Measurements from ENCODE around the gene GRID1. TPM values are rescaled to one million over a fixed set of nuclear protein-coding genes. Genes with fewer than 3 reads are reported as not detected.

The GRID1 gene
- total and polyA plus RNA-seq, 10 of the 15 experiments (the other 5 are each of a cell fraction or from before 2014, with no cell fraction given), result 0.04 to 0.62 (median 0.08) TPM; not detected in 5

GRCh38 chr10:86368046-86368445 is 1.5 kb upstream of the GRID1 start (continued):
- no peak for TF ChIP-seq GATAD2B (conservative IDR thresholded peaks at IDR 0.05; ENCODE audit: low read depth)
- no peak for TF ChIP-seq SUZ12 (IDR thresholded peaks at IDR 0.05; ENCODE audit: unreplicated experiment)
- no peak for TF ChIP-seq SIN3A (IDR thresholded peaks at IDR 0.05; ENCODE audit: low read depth, low read length)
- no peak for TF ChIP-seq SMC3 (IDR thresholded peaks at IDR 0.05; ENCODE audit: borderline replicate concordance, low read length)
- no peak for TF ChIP-seq PAX5 (IDR thresholded peaks at IDR 0.05; ENCODE audit: borderline replicate concordance, low read depth, low read length)
- TF ChIP-seq ZNF217 (IDR thresholded peaks at IDR 0.05), result no peak
- TF ChIP-seq NBN (IDR thresholded peaks at IDR 0.05), result no peak
- TF ChIP-seq CEBPB (IDR thresholded peaks at IDR 0.05; ENCODE audit: borderline replicate concordance in 1 of 2, low read depth in 2 of 2, low read length in 2 of 2), result no peak

GRCh38 chr10:86367152-86367951 is 757 bp upstream of the GRID1 start:
- POLR2A ChIA-PET, result no interaction called here
- in situ Hi-C loops (cut with MboI), result no loop called here

More at GRCh38 chr10:86367152-86367951, 757 bp upstream of the GRID1 start:
- peak; percentile 10; the same call in 1 of the 3 replicates for ATAC-seq
- H2AFZ ChIP-seq (ENCODE audit: control insufficient read depth, low read depth, low read length), result no peak overlapping the region
- FAIRE-seq, result no peak
- ChIA-PET RAD21 (ENCODE audit: unreplicated experiment) (interaction anchor here (0.6 kb wide), 1 partner anchor 32 kb away, joined by 3 read pairs; no protein-coding TSS in a partner anchor), CTCF (no interaction called here), SMC1A (ENCODE audit: uncharacterized antibody, unreplicated experiment) (no interaction called here)
- no peak overlapping the region for H3K27ac ChIP-seq (ENCODE audit: control insufficient read depth, insufficient read depth)
- peaks cover 24 to 29% of the 10 kb centered on the region in 2 experiments for H3K27me3 ChIP-seq (replicated peaks in 1 of 2; ENCODE audit: control insufficient read depth in 2 of 2, insufficient read depth in 2 of 2, low read length in 1 of 2)
- H3K4me2 ChIP-seq (ENCODE audit: control insufficient read depth, insufficient read depth), result peak overlapping the region; percentile 74
- intact Hi-C loops (cut with micrococcal nuclease; ENCODE audit: unreplicated experiment), result no loop called here
- no peaks in the 10 kb centered on the region for H3K79me2 ChIP-seq (ENCODE audit: control insufficient read depth, insufficient read depth, low read length)
- no TSS peak for BruUV-seq (replicated peaks)
- TF ChIP-seq PBX3 (IDR thresholded peaks at IDR 0.05; ENCODE audit: insufficient replicate concordance, low read depth, low read length), result no peak
- TF ChIP-seq USF1 (IDR thresholded peaks at IDR 0.05; ENCODE audit: borderline replicate concordance, extremely low read length, insufficient read depth, low read depth, low read length), result no peak
- TF ChIP-seq STAT1 (conservative IDR thresholded peaks at IDR 0.05), result no peak
- 0 out of 2 replicates have a peak, but pooled peaks have one; percentile 35 for TF ChIP-seq DPF2 (IDR thresholded peaks at IDR 0.05)
- no peak for TF ChIP-seq BCLAF1 (IDR thresholded peaks at IDR 0.05)
- no peaks in the 10 kb centered on the region; the same call in 1 of the 2 replicates for H3K4me1 ChIP-seq (ENCODE audit: control insufficient read depth, insufficient read depth, low read length)
- H3K9me3 ChIP-seq (replicated peaks; ENCODE audit: control insufficient read depth, insufficient read depth, low read length), result no peaks in the 10 kb centered on the region
- no peak for DNase-seq (ENCODE audit: low read depth, low spot score)
- 21% methylated on average over 58 of the region's 62 CpGs for WGBS (ENCODE audit: insufficient coverage, insufficient replicate concordance, low lambda C conversion rate, missing lambda C conversion rate)
- no peaks in the 10 kb centered on the region; a peak in 1 of 4 replicates for H3K36me3 ChIP-seq (ENCODE audit: control insufficient read depth in 2 of 2, insufficient read depth in 2 of 2, low read length in 1 of 2)
- peaks cover 7% of the 10 kb centered on the region; the same call in 1 of the 2 replicates for H4K20me1 ChIP-seq (ENCODE audit: control insufficient read depth, insufficient read depth)
- no peak overlapping the region for H3K9ac ChIP-seq (ENCODE audit: control insufficient read depth, insufficient read depth, low read length)
- 0 out of 2 replicates have a peak overlapping the region, but pooled peaks have one; percentile 30 for H3K4me3 ChIP-seq
